ENCODE measurements around the gene TGFBR2.

Gene TGFBR2

GRCh38 chr3:30597131-30597768 is 9.2 kb upstream of the TGFBR2 start:
- H3K27me3 ChIP-seq (ENCODE audit: insufficient read depth, poor library complexity, severe bottlenecking): no peaks in the 10 kb centered on the region
- H3K27ac ChIP-seq (replicated peaks): no peak overlapping the region
- no peak overlapping the region for H3K4me3 ChIP-seq (replicated peaks; ENCODE audit: insufficient read depth, low read length)
- DNase-seq (ENCODE audit: low read depth in 1 of 2, low spot score in 1 of 2): no peak
- TF ChIP-seq SPI1 (IDR thresholded peaks at IDR 0.05; ENCODE audit: borderline replicate concordance, low read depth) (no peak), POLR2AphosphoS5 (IDR thresholded peaks at IDR 0.05; ENCODE audit: low read depth) (no peak), GABPA (IDR thresholded peaks at IDR 0.05; ENCODE audit: low read depth) (no peak), REST (IDR thresholded peaks at IDR 0.05; ENCODE audit: insufficient replicate concordance, low read depth) (no peak)
- TF ChIP-seq, protein P1, sequence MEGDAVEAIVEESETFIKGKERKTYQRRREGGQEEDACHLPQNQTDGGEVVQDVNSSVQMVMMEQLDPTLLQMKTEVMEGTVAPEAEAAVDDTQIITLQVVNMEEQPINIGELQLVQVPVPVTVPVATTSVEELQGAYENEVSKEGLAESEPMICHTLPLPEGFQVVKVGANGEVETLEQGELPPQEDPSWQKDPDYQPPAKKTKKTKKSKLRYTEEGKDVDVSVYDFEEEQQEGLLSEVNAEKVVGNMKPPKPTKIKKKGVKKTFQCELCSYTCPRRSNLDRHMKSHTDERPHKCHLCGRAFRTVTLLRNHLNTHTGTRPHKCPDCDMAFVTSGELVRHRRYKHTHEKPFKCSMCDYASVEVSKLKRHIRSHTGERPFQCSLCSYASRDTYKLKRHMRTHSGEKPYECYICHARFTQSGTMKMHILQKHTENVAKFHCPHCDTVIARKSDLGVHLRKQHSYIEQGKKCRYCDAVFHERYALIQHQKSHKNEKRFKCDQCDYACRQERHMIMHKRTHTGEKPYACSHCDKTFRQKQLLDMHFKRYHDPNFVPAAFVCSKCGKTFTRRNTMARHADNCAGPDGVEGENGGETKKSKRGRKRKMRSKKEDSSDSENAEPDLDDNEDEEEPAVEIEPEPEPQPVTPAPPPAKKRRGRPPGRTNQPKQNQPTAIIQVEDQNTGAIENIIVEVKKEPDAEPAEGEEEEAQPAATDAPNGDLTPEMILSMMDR (IDR thresholded peaks at IDR 0.05; ENCODE audit: insufficient read depth, low read length): no peak

GRCh38 chr3:30597769-30598134 is 8.6 kb upstream of the TGFBR2 start:
- no peak for DNase-seq (ENCODE audit: low read depth in 1 of 2, low spot score in 1 of 2)
- Histone ChIP-seq H3K27ac (replicated peaks) (no peak overlapping the region), H3K27me3 (ENCODE audit: insufficient read depth, poor library complexity, severe bottlenecking) (no peaks in the 10 kb centered on the region), H3K4me3 (replicated peaks; ENCODE audit: insufficient read depth, low read length) (no peak overlapping the region)
- TF ChIP-seq, protein P1 (IDR thresholded peaks at IDR 0.05; ENCODE audit: insufficient read depth, low read length): no peak
- TF ChIP-seq POLR2AphosphoS5 (IDR thresholded peaks at IDR 0.05; ENCODE audit: low read depth) (no peak), REST (IDR thresholded peaks at IDR 0.05; ENCODE audit: insufficient replicate concordance, low read depth) (no peak), GABPA (IDR thresholded peaks at IDR 0.05; ENCODE audit: low read depth) (no peak), SPI1 (IDR thresholded peaks at IDR 0.05; ENCODE audit: borderline replicate concordance, low read depth) (no peak)

- TF ChIP-seq SPI1 (IDR thresholded peaks at IDR 0.05; ENCODE audit: borderline replicate concordance, low read depth): no peak
- Histone ChIP-seq H3K27ac (replicated peaks) (no peak overlapping the region), H3K4me3 (replicated peaks; ENCODE audit: insufficient read depth, low read length) (no peak overlapping the region), H3K27me3 (ENCODE audit: insufficient read depth, poor library complexity, severe bottlenecking) (no peaks in the 10 kb centered on the region)
- no peak for DNase-seq (ENCODE audit: low read depth in 1 of 2, low spot score in 1 of 2)
Observed at GRCh38 chr3:30598668-30599545, 7.5 kb upstream of the TGFBR2 start.

- TF ChIP-seq, protein P1 (IDR thresholded peaks at IDR 0.05; ENCODE audit: insufficient read depth, low read length): no peak
- TF ChIP-seq POLR2AphosphoS5 (IDR thresholded peaks at IDR 0.05; ENCODE audit: low read depth) (no peak), SPI1 (IDR thresholded peaks at IDR 0.05; ENCODE audit: borderline replicate concordance, low read depth) (peak; percentile 63; the same call in 1 of the 2 replicates)
- H3K27ac ChIP-seq (replicated peaks): no peak overlapping the region
- no peaks in the 10 kb centered on the region for H3K27me3 ChIP-seq (ENCODE audit: insufficient read depth, poor library complexity, severe bottlenecking)
- H3K4me3 ChIP-seq (replicated peaks; ENCODE audit: insufficient read depth, low read length): no peak overlapping the region
- DNase-seq (ENCODE audit: low read depth in 1 of 2, low spot score in 1 of 2): no peak
Observed at GRCh38 chr3:30600572-30600971, 5.8 kb upstream of the TGFBR2 start.

Data from HL-60 (cell line).